ENCODE measurements around the gene TSGA10.
A peak's percentile ranks its signal among the peaks of the same experiment; 100 is the strongest.
"Not testable (repeated sequence)": the region's sequence is repeated elsewhere in the genome, so short reads cannot be mapped to it uniquely, and the experiment has no call there.

TSGA10 gene

GRCh38 chr2:99135044-99135556, 19.6 kb downstream of the TSGA10 start:
- not testable (repeated sequence) for H3K18ac ChIP-seq (ENCODE audit: low read length); H3K4me1 ChIP-seq (ENCODE audit: control insufficient read depth, low read depth, low read length); H4K5ac ChIP-seq (ENCODE audit: low read length); H3K23ac ChIP-seq (ENCODE audit: low read length); H2BK120ac ChIP-seq (ENCODE audit: low read depth, low read length); H3K56ac ChIP-seq (ENCODE audit: low read length); H3K27me3 ChIP-seq (ENCODE audit: insufficient read depth, low read length, poor library complexity); H3K79me1 ChIP-seq (ENCODE audit: low read length); H3K4me3 ChIP-seq (ENCODE audit: low read length); H3K27ac ChIP-seq (ENCODE audit: low read depth, low read length); H4K8ac ChIP-seq (ENCODE audit: low read depth, low read length); H3K4ac ChIP-seq (ENCODE audit: low read depth, low read length); H2BK15ac ChIP-seq (replicated peaks; ENCODE audit: low read depth); H3K36me3 ChIP-seq (ENCODE audit: control insufficient read depth, insufficient read depth, low read length); H2BK5ac ChIP-seq (ENCODE audit: low read length); H3K79me2 ChIP-seq (ENCODE audit: control insufficient read depth, insufficient read depth, low read length); DNase-seq; H2AK5ac ChIP-seq (ENCODE audit: low read length); H3K9ac ChIP-seq (ENCODE audit: low read length); H3K4me2 ChIP-seq (ENCODE audit: low read length)
- WGBS (ENCODE audit: extremely low coverage, insufficient coverage, low lambda C conversion rate) = no CpG with 5 or more reads among the region's 2 CpGs

DNA sequence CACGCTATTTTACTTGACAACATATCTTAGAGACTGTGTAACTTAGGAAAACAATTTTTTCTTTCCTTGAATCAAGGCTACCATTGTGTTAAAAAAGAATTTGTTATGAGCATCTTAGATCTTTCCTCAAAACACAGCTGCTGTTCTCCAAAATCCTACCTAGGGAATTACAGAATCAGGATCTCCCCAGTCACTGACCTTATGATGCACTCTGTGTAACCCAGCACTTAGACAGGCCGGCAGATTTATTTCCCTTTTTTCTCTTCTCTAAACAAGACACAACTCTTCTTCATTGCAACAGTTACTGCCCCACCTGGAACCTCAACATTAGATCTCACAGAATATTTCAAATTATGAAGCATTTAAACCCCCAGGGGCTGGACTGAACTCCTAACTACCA, 26.8 kb downstream of the TSGA10 start:
- no peak overlapping the region for H2BK120ac ChIP-seq (ENCODE audit: low read depth, low read length)
- no peak overlapping the region for H2BK15ac ChIP-seq (replicated peaks; ENCODE audit: low read depth)
- H4K5ac ChIP-seq (ENCODE audit: low read length) = no peak overlapping the region
- no peak overlapping the region for H3K27ac ChIP-seq (ENCODE audit: low read depth, low read length)
- no peaks in the 10 kb centered on the region for H3K27me3 ChIP-seq (ENCODE audit: insufficient read depth, low read length, poor library complexity)
- no peak overlapping the region for H3K4ac ChIP-seq (ENCODE audit: low read depth, low read length)
- H3K79me1 ChIP-seq (ENCODE audit: low read length) = no peaks in the 10 kb centered on the region
- no peak overlapping the region for H2BK5ac ChIP-seq (ENCODE audit: low read length)
- no peaks in the 10 kb centered on the region for H3K79me2 ChIP-seq (ENCODE audit: control insufficient read depth, insufficient read depth, low read length)
- WGBS (ENCODE audit: extremely low coverage, insufficient coverage, low lambda C conversion rate) = no CpG with 5 or more reads among the region's 2 CpGs
- H2AK5ac ChIP-seq (ENCODE audit: low read length) = no peak overlapping the region
- H3K4me2 ChIP-seq (ENCODE audit: low read length) = no peak overlapping the region
- H3K4me1 ChIP-seq (ENCODE audit: control insufficient read depth, low read depth, low read length) = no peaks in the 10 kb centered on the region
- H4K8ac ChIP-seq (ENCODE audit: low read depth, low read length) = no peak overlapping the region
- H3K23ac ChIP-seq (ENCODE audit: low read length) = no peak overlapping the region
- no peak overlapping the region for H3K56ac ChIP-seq (ENCODE audit: low read length)
- H3K18ac ChIP-seq (ENCODE audit: low read length) = no peak overlapping the region
- no peak overlapping the region for H3K4me3 ChIP-seq (ENCODE audit: low read length)
- no peaks in the 10 kb centered on the region for H3K36me3 ChIP-seq (ENCODE audit: control insufficient read depth, insufficient read depth, low read length)
- no peak overlapping the region for H3K9ac ChIP-seq (ENCODE audit: low read length)
- DNase-seq = no peak

DNA sequence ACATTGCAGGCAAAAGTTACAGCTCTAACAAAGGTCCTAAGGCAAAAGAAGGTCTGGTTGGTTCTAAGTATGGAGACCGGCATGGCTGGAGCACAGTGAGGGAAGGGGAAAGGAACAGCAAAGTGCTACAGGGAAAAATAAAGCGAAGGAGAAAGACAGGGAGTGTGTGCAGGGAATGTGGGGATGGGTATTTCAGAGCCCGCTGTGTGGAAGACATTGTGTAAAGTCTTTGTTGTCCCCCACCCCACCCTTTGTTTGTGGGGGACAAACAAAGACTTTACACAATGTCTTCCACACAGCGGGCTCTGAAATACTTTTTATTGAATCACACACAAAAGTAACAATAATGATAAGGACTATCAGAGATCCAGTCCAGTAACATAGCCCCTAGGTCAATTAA, 42.1 kb downstream of the TSGA10 start:
- no peak for DNase-seq
- Histone ChIP-seq H2BK15ac (replicated peaks; ENCODE audit: low read depth) (no peak overlapping the region), H3K4me2 (ENCODE audit: low read length) (no peak overlapping the region), H3K4ac (ENCODE audit: low read depth, low read length) (no peak overlapping the region), H3K27ac (ENCODE audit: low read depth, low read length) (no peak overlapping the region), H3K79me1 (ENCODE audit: low read length) (no peaks in the 10 kb centered on the region), H3K4me1 (ENCODE audit: control insufficient read depth, low read depth, low read length) (no peaks in the 10 kb centered on the region), H4K5ac (ENCODE audit: low read length) (no peak overlapping the region), H3K4me3 (ENCODE audit: low read length) (no peak overlapping the region), H3K9ac (ENCODE audit: low read length) (no peak overlapping the region), H2AK5ac (ENCODE audit: low read length) (no peak overlapping the region), H2BK5ac (ENCODE audit: low read length) (no peak overlapping the region), H2BK120ac (ENCODE audit: low read depth, low read length) (no peak overlapping the region), H3K27me3 (ENCODE audit: insufficient read depth, low read length, poor library complexity) (no peaks in the 10 kb centered on the region), H3K23ac (ENCODE audit: low read length) (no peak overlapping the region), H3K36me3 (ENCODE audit: control insufficient read depth, insufficient read depth, low read length) (no peaks in the 10 kb centered on the region), H3K56ac (ENCODE audit: low read length) (no peak overlapping the region), H4K8ac (ENCODE audit: low read depth, low read length) (no peak overlapping the region), H3K18ac (ENCODE audit: low read length) (no peak overlapping the region), H3K79me2 (ENCODE audit: control insufficient read depth, insufficient read depth, low read length) (no peaks in the 10 kb centered on the region)
- WGBS (ENCODE audit: extremely low coverage, insufficient coverage, low lambda C conversion rate) = no CpG with 5 or more reads among the region's 4 CpGs

GRCh38 chr2:99111945-99112344, 42.8 kb downstream of the TSGA10 start:
- H3K56ac ChIP-seq (ENCODE audit: low read length) = no peak overlapping the region
- H3K18ac ChIP-seq (ENCODE audit: low read length) = no peak overlapping the region
- no peaks in the 10 kb centered on the region for H3K36me3 ChIP-seq (ENCODE audit: control insufficient read depth, insufficient read depth, low read length)
- no peak overlapping the region for H2AK5ac ChIP-seq (ENCODE audit: low read length)
- no CpG with 5 or more reads among the region's 1 CpG for WGBS (ENCODE audit: extremely low coverage, insufficient coverage, low lambda C conversion rate)
- no peak overlapping the region for H3K4me2 ChIP-seq (ENCODE audit: low read length)
- DNase-seq = no peak
- no peak overlapping the region for H4K8ac ChIP-seq (ENCODE audit: low read depth, low read length)
- H3K23ac ChIP-seq (ENCODE audit: low read length) = no peak overlapping the region
- no peak overlapping the region for H4K5ac ChIP-seq (ENCODE audit: low read length)
- H3K9ac ChIP-seq (ENCODE audit: low read length) = no peak overlapping the region
- H2BK120ac ChIP-seq (ENCODE audit: low read depth, low read length) = no peak overlapping the region
- H2BK5ac ChIP-seq (ENCODE audit: low read length) = no peak overlapping the region
- H3K79me1 ChIP-seq (ENCODE audit: low read length) = no peaks in the 10 kb centered on the region
- no peak overlapping the region for H3K4ac ChIP-seq (ENCODE audit: low read depth, low read length)
- H3K4me3 ChIP-seq (ENCODE audit: low read length) = no peak overlapping the region
- H3K27me3 ChIP-seq (ENCODE audit: insufficient read depth, low read length, poor library complexity) = no peaks in the 10 kb centered on the region
- H3K79me2 ChIP-seq (ENCODE audit: control insufficient read depth, insufficient read depth, low read length) = no peaks in the 10 kb centered on the region
- H3K27ac ChIP-seq (ENCODE audit: low read depth, low read length) = no peak overlapping the region
- no peaks in the 10 kb centered on the region for H3K4me1 ChIP-seq (ENCODE audit: control insufficient read depth, low read depth, low read length)
- no peak overlapping the region for H2BK15ac ChIP-seq (replicated peaks; ENCODE audit: low read depth)

DNA sequence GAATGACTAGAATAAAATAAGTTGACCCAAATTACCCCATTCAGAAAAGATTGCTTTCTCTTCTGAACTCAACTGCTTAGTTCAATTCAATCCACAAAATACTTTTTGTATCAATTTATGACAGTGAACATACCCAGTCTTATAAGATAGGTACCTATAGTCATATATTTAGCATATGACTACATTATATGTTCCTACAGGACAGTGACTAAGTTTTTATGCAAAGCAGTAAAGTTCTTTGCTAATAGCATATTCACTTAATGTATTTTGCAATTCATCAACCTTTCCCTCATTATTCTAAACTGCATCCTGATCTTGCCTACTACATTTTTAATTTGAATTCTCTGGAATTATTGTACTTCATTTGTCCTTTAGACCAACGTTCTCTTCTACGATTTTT, 43.5 kb downstream of the TSGA10 start:
- H2BK15ac ChIP-seq (replicated peaks; ENCODE audit: low read depth) = no peak overlapping the region
- no peak overlapping the region for H2BK120ac ChIP-seq (ENCODE audit: low read depth, low read length)
- H3K27ac ChIP-seq (ENCODE audit: low read depth, low read length) = no peak overlapping the region
- H3K9ac ChIP-seq (ENCODE audit: low read length) = no peak overlapping the region
- no peak overlapping the region for H3K18ac ChIP-seq (ENCODE audit: low read length)
- no peak for DNase-seq
- no peak overlapping the region for H3K56ac ChIP-seq (ENCODE audit: low read length)
- H3K4me3 ChIP-seq (ENCODE audit: low read length) = no peak overlapping the region
- no peaks in the 10 kb centered on the region for H3K36me3 ChIP-seq (ENCODE audit: control insufficient read depth, insufficient read depth, low read length)
- H3K4me1 ChIP-seq (ENCODE audit: control insufficient read depth, low read depth, low read length) = no peaks in the 10 kb centered on the region
- no CpG with 5 or more reads among the region's 2 CpGs for whole genome bisulfite sequencing (ENCODE audit: extremely low coverage, insufficient coverage, low lambda C conversion rate)
- H3K79me1 ChIP-seq (ENCODE audit: low read length) = no peaks in the 10 kb centered on the region
- H2BK5ac ChIP-seq (ENCODE audit: low read length) = no peak overlapping the region
- no peak overlapping the region for H3K23ac ChIP-seq (ENCODE audit: low read length)
- no peaks in the 10 kb centered on the region for H3K27me3 ChIP-seq (ENCODE audit: insufficient read depth, low read length, poor library complexity)
- H3K79me2 ChIP-seq (ENCODE audit: control insufficient read depth, insufficient read depth, low read length) = no peaks in the 10 kb centered on the region
- no peak overlapping the region for H4K8ac ChIP-seq (ENCODE audit: low read depth, low read length)
- no peak overlapping the region for H2AK5ac ChIP-seq (ENCODE audit: low read length)
- no peak overlapping the region for H3K4ac ChIP-seq (ENCODE audit: low read depth, low read length)
- no peak overlapping the region for H3K4me2 ChIP-seq (ENCODE audit: low read length)
- no peak overlapping the region for H4K5ac ChIP-seq (ENCODE audit: low read length)

DNA sequence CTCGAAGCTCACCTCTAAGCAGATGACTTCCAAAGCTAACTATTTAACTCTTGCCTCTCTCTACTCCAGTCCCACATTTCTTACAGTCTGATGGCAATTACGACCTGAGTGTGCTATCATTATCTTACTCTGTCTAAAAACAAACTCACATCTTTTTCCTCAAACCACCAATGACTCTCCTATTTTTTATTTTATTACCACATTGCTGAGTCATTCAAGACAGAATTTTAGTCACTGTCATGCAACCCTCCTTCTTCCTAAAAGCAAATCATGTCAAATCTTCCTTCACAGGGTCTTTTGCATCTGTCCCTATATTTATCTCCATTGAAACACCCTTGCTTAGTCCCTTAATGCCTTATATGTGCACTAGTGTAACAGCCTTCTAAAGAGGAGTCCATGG, 47.8 kb downstream of the TSGA10 start:
- H2BK120ac ChIP-seq (ENCODE audit: low read depth, low read length) = no peak overlapping the region
- no peaks in the 10 kb centered on the region for H3K79me2 ChIP-seq (ENCODE audit: control insufficient read depth, insufficient read depth, low read length)
- no peaks in the 10 kb centered on the region for H3K79me1 ChIP-seq (ENCODE audit: low read length)
- no peak overlapping the region for H2BK15ac ChIP-seq (replicated peaks; ENCODE audit: low read depth)
- H3K36me3 ChIP-seq (ENCODE audit: control insufficient read depth, insufficient read depth, low read length) = no peaks in the 10 kb centered on the region
- no peak overlapping the region for H3K23ac ChIP-seq (ENCODE audit: low read length)
- H3K4me3 ChIP-seq (ENCODE audit: low read length) = no peak overlapping the region
- no peak overlapping the region for H3K18ac ChIP-seq (ENCODE audit: low read length)
- no peaks in the 10 kb centered on the region for H3K27me3 ChIP-seq (ENCODE audit: insufficient read depth, low read length, poor library complexity)
- H3K4me1 ChIP-seq (ENCODE audit: control insufficient read depth, low read depth, low read length) = no peaks in the 10 kb centered on the region
- H3K27ac ChIP-seq (ENCODE audit: low read depth, low read length) = no peak overlapping the region
- H3K56ac ChIP-seq (ENCODE audit: low read length) = no peak overlapping the region
- H2BK5ac ChIP-seq (ENCODE audit: low read length) = no peak overlapping the region
- H4K8ac ChIP-seq (ENCODE audit: low read depth, low read length) = peak overlapping the region; percentile 56
- no CpG with 5 or more reads among the region's 2 CpGs for WGBS (ENCODE audit: extremely low coverage, insufficient coverage, low lambda C conversion rate)
- DNase-seq = no peak
- H2AK5ac ChIP-seq (ENCODE audit: low read length) = no peak overlapping the region
- no peak overlapping the region for H3K4me2 ChIP-seq (ENCODE audit: low read length)
- no peak overlapping the region for H4K5ac ChIP-seq (ENCODE audit: low read length)
- H3K9ac ChIP-seq (ENCODE audit: low read length) = no peak overlapping the region
- H3K4ac ChIP-seq (ENCODE audit: low read depth, low read length) = no peak overlapping the region
